Hindlimb muscle (tissue), 1 donor: ENCODE results near the gene ANO4. TPM values are rescaled to one million over a fixed set of nuclear protein-coding genes. Genes with fewer than 3 reads are reported as not detected.
"Not testable (repeated sequence)": the region's sequence is repeated elsewhere in the genome, so short reads cannot be mapped to it uniquely, and the experiment has no call there.

Source experiments
- DNase-seq: peaks from one replicate; pipeline ENCODE4 v3.0.0-alpha.2; 2013
- polyA plus RNA-seq: library from polyadenylated mRNA; unstranded; fragments of 120-200 nt; gene quantifications from one replicate; pipeline ENCODE4 v1.2.1, GENCODE V29; 2013; ENCODE audit not compliant: insufficient read length

ANO4 gene
- polyA plus RNA-seq, 1 donor: 0.80 TPM

- DNase-seq: no peak
Observed at GRCh38 chr12:101045486-101046464, 251.2 kb downstream of the ANO4 start.

DNA sequence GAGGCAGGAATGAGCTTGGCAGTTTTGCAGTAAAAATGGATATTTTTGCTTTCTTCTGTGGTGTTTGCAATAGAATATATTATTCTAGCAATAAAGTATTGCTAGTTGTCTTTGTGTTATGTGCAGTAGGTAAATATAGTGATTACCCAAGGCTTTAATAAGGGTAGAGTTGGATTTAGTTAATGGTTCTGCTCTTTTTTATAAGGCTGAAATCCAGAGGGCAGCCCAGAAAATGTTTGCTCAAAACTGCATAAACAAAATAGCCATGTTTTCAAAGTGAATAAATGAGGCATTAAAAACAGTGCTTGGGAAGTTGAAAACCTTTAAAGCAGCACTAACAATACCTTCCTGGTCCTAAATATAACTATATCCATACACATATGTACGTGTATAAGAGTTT lies 253.1 kb downstream of the ANO4 start:
- no peak for DNase-seq

- DNase-seq: no peak
Observed at GRCh38 chr12:101050631-101051030, 256.1 kb downstream of the ANO4 start.

GRCh38 chr12:101051151-101051550 lies 256.6 kb downstream of the ANO4 start:
- no peak for DNase-seq

- no peak for DNase-seq
Observed at GRCh38 chr12:101051901-101052550, 257.4 kb downstream of the ANO4 start.

DNA sequence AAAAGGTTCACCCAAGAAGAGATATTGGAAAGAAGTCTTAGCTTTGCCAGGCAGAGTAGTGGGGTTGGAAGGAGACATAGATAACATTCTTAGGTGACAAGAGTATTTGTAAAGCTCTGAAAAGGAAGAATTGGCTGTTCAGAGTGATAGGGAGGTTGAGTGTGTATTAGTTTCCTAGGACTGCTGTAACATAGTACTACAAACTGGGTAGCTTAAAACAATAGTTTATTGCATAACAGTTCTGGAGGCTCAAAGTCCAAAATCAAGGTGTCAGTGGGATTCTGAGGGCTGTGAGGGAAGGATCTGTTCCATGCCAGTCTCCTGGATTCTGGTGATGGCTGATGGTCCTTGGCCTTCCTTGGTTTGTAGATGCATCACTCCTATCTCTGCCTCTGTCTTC lies 258.6 kb downstream of the ANO4 start:
- no peak for DNase-seq

DNA sequence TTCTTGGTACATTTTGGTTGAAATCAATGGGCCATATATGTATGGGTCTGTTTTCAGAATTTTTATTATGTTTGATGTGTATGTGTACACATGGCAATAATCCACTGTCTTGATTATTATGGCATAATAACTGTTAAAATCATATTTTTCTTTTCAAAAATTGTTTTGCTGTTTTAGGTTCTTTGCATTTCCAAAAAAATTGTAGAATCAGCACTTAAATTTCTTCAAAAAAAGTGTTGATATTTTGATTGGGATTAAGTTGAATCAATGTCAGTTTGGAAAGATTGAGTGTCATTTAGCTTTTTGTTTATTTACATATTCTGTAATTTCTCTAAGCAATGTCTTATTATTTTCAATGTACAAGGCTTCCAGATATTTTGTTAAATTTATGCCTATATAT lies 261.4 kb downstream of the ANO4 start:
- DNase-seq: no peak

- not testable (repeated sequence) for DNase-seq
Observed at GRCh38 chr12:101062508-101062907, 267.9 kb downstream of the ANO4 start.

DNA sequence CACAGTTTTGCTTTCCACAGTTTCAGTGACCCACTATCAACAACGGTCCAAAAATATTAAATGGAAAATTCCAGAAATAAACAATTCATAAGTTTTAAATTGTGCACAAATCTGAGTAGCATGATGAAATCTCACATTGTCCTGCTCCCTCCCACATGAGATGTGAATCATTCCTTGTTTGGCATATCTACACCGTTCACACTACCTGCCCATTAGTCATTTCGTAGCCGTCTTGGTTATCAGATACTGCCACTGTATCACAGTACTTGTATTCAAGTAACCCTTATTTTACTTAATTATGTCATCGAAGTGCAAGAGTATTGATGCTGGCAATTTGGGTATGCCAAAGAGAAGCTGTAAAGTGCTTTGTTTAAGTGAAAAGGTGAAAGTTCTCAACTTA lies 270.1 kb downstream of the ANO4 start:
- no peak for DNase-seq

- DNase-seq: no peak
Observed at GRCh38 chr12:101066489-101066888, 271.9 kb downstream of the ANO4 start.

DNA sequence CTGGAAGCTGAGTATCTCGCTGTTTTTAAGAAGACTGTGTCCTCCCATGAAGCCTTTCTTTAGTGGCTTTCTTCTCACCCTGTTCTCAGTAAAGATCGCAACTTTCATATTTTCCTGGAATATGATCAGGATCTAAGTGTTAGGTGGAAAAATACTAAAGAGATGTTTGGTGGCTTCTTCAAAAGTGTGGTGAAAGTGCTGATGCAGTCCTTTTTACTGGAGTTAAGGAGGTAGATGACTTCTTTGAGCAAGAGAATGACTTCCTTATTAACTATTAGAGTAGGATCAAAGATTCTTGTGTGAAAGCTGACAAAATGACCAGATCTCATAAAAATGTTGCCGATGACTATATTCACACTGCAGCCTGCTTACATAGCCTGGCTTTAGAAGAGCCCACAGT lies 273.8 kb downstream of the ANO4 start:
- no peak for DNase-seq

DNA sequence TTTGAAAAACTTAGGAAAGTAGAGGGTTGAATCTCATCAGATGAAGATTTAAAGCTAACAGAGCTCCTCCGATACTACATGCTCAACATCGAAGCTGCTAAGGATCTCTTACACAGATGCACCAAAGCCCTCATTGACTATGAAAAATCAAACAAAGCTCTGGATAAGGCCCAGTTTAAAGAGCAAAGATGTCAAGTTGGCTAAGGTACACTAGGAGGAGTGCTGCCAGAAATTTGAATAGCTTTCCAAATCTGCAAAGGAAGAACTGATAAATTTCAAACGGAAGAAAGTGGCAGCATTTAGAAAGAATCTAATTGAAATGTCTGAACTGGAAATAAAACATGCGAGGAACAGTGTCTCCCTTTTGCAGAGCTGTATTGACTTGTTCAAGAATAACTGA lies 274.3 kb downstream of the ANO4 start:
- no peak for DNase-seq

- no peak for DNase-seq
Observed at GRCh38 chr12:101074940-101075680, 280.5 kb downstream of the ANO4 start.

DNA sequence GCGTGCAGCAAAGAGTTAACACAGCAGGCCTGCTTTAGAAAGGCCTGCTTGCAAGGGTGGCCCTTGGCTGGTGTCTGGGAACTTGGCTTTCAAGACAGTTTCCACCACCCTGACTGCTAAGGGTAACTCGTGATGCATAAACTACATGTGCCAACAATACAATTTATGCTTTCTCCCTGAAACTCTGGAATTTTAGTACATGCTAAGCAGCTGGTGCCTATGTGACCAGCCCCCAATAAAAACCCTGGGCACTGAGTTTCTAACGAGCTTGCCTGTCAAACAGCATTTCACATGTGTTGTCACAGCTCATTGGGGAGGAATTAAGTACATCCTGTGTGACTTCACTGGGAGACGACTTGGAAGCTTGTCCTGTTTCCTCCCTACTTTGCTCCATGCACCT lies 282.3 kb downstream of the ANO4 start:
- DNase-seq: peak; percentile 21

DNA sequence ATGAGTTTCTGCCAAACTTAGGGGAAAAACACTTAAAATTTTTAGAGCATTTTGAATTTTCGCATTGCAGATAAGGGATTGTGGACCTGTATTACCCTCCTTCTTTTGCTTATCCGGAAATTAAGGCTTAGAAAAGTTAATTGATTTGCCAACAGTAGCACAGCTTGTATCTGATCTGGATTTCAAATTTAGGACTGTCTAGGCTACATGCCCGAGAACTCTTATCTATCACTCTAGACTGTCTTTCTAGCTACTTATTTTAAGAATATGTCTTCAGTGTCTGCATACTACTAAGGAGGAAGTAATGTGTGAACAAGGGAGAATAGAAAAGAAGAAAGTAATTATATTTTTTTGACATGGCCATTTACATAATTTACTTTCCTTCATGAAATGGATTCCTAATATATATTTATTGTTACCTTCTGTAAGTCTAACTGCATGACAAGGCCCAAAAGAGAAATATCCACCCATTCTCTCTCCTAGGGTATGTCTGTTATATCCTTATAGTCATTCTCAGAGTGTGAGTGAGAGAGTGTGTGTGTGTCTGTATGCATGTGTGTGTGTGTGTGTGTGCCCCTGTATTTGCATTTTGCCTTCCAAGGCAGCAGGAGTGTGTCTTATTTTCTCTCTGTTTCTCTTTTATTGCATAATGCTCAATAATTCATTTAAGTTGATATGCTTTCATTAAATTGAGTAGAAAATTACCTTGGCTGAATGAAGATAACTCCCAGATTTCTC lies 283.4 kb downstream of the ANO4 start:
- DNase-seq: no peak

- no peak for DNase-seq
Observed at GRCh38 chr12:101078536-101079285, 284.1 kb downstream of the ANO4 start.

GRCh38 chr12:101082706-101083105 lies 288.1 kb downstream of the ANO4 start:
- no peak for DNase-seq

GRCh38 chr12:101086490-101087135 lies 292.0 kb downstream of the ANO4 start:
- no peak for DNase-seq

DNA sequence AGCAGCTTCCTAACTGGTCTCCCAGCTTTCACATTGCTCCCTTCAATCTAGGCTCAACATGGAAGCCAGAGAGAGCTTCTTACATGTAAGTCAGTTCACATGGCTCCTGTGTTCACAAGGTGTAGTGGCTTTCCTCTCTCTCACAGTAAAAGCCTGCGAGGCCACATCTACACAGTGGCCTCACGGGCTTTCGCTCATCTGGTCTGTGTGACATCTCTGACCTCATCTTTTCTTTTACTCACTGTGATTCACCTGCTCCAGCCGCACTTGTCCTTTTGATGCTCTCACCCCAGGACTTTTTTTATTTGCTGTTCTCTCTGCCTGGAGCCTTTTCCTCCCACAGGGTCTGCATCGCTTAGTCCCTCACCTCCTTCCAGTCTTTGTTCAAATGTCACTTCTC lies 293.3 kb downstream of the ANO4 start:
- DNase-seq: no peak

GRCh38 chr12:101089271-101089670 lies 294.7 kb downstream of the ANO4 start:
- no peak for DNase-seq

- not testable (repeated sequence) for DNase-seq
Observed at GRCh38 chr12:101090222-101090621, 295.6 kb downstream of the ANO4 start.
